GM12801 (cell line): ENCODE data around the gene CDR2L.

Experiments
- TF ChIP-seq, protein P1 (sequence below): IDR thresholded peaks from one replicate; pipeline ENCODE4 v1.5.1; 2011; ENCODE audit warnings: control low read depth; ENCODE audit not compliant: insufficient read length; ENCODE audit errors: extremely low read depth

Gene CDR2L

GRCh38 chr17:75020331-75021110 lies 33.1 kb downstream of the CDR2L start:
- TF ChIP-seq, protein P1, sequence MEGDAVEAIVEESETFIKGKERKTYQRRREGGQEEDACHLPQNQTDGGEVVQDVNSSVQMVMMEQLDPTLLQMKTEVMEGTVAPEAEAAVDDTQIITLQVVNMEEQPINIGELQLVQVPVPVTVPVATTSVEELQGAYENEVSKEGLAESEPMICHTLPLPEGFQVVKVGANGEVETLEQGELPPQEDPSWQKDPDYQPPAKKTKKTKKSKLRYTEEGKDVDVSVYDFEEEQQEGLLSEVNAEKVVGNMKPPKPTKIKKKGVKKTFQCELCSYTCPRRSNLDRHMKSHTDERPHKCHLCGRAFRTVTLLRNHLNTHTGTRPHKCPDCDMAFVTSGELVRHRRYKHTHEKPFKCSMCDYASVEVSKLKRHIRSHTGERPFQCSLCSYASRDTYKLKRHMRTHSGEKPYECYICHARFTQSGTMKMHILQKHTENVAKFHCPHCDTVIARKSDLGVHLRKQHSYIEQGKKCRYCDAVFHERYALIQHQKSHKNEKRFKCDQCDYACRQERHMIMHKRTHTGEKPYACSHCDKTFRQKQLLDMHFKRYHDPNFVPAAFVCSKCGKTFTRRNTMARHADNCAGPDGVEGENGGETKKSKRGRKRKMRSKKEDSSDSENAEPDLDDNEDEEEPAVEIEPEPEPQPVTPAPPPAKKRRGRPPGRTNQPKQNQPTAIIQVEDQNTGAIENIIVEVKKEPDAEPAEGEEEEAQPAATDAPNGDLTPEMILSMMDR = no peak

DNA sequence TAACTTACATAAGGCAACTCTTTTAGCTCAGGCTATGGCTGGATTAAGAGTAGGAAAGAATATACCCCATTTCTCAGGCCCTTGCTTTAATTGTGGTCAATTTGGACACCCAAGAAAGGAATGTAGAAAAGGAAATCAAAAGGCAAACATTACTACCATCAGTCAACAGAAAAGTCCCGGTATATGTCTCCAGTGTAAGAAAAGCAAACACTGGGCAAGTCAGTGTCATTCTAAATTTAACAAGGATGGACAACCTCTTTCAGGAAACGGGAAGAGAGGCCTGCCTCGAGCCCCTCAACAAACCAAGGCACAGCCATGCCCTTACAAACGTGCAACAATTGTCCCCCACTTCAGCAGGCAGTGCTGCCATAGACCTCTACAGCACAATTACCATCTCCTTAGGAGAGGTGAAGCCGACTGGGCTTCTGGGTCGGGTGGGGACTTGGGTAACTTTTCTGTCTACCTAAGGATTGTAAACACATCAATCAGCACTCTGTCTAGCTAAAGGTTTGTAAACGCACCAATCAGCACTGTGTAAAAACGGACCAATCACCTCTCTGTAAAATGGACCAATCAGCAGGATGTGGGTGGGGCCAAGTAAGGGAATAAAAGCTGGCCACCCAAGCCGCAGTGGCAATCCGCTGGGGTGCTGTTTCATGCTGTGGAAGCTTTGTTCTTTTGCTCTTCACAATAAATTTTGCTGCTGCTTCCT lies 37.4 kb downstream of the CDR2L start:
- TF ChIP-seq, protein P1 = no peak

GRCh38 chr17:75030161-75030560 lies 42.7 kb downstream of the CDR2L start:
- TF ChIP-seq, protein P1 = no peak

DNA sequence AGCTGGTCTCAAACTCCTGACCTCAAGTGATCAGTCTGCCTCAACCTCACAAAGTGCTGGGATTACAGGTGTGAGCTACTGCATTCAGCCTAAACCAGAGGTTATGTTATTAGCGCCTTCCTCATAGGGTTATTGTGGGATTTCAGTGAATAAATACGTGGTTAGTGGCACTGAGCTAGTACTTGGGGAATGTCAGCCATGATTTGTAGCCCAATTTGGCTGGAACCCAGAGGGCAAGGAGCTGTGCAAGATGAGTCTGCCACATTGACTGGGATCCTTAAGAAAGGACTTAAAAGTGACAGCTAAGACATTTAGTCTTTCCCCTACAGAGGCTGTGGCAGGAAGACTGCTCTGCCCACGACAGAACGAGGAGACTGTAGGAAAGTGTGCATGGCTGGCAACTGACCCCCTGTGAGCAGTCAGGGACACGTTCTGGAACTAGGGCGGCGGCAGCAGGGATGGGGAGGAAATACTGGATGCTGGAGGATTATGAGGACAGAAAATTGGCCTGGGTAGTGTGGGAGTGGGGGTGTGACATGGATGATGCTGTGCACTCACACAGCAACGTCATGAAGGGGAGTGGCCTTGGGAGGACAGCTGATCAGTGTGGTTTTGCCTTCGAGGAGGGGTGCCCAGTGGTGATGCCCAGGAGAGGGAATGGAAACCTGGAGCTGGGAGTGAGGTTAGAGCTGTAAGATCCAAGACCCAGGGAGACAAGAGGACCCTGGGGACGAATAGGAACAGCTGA lies 44.7 kb downstream of the CDR2L start:
- TF ChIP-seq, protein P1 = no peak

DNA sequence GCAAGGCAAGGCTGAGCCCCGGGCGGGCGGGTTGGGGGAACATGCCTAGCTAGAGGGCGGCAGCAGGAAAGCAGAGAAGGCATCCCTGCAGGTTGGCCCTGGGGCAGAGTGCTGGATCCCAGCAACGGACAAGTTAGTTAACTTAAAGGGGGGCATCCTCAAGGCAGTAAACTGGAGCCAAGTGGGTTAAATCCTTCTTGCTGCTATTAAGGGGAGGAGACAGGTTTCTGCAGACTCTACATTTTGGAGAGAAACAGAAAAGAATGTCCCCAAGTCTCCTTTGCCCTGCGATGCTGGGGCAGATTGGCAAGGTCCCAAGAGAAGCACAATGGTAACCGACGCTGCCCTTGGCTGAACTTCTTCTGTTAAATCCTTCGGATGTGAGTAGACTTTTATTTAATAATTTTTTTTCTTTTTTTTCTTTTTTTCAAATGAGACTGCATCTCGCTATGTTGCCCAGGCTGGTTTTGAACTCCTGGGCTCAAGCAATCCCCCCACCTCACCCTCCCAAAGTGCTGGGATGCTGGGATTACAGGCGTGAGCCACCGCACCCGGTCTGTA lies 45.4 kb downstream of the CDR2L start:
- TF ChIP-seq, protein P1 = no peak

- TF ChIP-seq, protein P1 = no peak
Observed at GRCh38 chr17:75033346-75034235, 46.2 kb downstream of the CDR2L start.
